Fibroblast of gingiva (primary cell): ENCODE results near the gene POU2AF1.

Source experiments
- DNase-seq: peaks from one replicate; pipeline ENCODE4 v3.0.0-alpha.2; 2011; ENCODE audit warnings: low read depth

The POU2AF1 gene

DNA sequence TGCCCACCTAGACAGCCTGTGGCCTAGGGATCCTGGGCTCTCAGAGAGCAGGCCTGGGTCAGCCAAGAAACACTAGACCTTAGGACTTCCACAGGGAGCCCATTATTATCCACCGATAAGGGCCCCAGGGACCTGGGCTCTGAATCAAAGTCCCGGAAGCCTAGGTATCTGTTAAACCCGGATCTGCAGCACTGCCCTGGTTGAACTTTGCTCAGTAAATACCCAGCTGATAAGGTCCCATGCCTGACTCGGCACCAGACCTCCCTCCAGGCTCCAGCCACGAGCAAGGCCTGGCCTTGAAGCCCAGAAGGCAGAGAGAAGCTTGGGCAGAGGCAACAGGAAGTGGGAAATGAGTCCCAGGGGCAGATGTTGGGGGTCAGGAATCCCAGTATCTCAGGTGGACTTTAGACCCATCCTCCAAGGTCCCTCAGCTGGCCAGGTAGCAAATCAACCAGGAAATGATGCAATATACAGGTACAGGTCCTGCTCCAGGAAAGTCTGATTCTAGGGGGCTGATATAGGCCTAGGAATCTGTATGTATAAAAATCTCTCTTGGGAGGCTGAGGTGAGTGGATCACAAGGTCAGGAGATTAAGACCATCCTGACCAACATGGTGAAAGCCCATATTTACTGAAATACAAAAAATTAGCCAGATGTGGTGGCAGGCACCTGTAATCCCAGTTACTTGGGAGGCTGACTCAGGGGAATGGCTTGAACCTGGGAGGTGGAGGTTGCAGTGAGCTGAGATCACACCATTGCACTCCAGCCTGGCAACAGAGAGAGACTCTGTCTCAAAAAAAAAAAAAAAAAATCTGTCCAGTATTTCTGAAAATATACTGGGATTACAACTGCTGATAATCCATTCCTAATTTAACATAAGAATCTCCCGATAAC is 18.7 kb downstream of the POU2AF1 start:
- DNase-seq: no peak

DNA sequence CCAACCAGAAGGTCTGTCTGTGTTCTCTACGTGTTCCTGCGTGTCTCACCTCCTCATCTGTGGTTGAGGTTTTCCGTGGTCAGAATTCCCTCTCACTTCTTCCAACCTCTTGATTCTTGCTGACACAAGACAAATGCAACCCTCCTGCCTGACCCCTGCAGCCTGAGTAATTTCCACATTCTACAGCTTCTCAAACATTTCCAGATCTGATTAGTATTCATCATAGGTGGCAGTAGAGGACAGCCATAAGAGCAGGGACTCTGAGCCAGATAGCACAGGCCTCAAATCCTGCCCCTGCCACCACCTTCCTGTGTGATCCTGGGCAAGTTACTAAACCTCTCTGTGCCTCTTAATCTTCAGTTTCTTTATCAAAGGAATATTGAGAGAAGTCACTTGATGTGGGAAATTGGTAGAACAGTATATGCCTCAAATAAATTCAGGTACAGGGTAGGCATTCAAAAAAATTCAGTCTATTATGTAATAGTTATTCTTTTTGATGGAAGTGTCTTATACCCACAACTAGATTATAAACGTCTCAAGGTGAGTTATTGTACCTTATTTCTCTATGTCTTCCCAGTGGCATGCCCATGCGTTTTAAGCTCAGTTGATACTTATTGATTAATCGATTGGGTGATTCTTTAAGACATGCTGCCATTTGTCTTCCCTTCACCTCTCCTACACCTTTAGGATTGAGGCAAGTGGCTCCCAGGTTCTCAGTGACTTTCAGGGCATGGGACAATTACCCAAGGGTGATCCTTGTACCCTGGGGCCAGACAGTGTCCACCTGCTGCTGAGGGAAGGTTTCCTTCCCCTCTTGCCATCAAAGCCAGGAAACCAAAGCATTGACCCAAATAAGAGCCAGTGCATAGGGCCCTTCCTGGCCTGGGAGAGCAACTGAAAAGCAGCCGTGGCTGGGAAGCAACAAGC is 19.6 kb downstream of the POU2AF1 start:
- no peak for DNase-seq

GRCh38 chr11:111358038-111359001 is 20.8 kb downstream of the POU2AF1 start:
- no peak for DNase-seq

DNA sequence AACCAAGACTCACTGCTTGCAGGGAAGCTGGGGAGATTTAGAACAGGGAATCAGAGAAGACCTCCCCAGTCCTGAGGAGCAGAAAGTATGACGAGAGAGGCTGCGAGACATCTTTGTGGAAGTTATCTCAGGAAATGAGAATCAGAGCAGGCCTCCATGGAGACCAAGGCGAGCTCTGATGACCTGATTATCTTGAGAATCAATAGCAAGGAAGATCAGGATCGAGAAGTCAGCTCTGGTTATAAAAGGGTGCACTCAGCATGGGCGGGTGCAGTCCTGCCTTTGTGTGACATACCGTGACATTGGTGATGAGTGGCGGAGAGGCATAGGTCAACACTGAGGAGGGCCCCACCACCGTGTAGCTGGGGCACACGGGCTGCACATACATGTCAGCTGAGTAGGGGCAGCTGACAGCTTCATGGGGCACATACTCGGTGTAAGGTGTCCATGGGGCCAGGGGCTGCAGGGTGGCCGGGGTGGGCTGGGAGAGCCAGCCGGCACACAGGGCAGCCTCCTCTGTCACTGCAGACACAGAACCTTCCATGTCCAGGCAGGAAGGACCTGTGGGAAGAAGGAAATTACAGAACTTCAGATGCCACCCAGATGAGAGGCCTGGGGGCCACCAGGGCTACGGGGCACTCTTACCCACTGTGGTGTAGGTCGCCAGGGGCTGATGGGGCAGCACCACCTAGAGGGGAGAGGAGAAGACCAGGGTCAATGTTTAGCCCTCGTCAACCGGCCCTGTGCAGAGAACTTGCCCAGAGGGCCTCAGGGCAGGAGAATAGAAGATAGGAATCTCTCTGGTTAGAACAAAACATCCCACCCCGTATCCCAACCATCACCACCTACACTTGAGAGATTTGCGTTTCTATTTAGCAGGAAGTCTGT is 21.7 kb downstream of the POU2AF1 start:
- no peak for DNase-seq

DNA sequence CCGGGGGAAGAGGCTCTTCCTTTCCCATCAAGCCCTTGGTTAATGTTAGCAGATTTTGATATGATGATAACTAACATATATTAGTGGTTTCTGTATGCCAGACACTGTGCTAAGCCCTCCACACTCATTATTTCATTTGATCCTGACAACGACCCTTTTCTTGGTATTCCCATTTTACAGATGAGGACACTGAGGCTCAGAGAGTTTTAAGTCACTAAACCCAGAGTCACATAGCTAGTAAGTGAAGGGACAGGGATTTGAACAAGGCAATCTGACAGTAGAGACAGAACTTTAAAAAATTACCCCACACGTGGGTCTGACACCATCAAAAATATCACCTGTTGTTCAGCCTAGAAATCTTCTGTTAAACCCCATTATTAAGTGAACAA is 22.4 kb downstream of the POU2AF1 start:
- no peak for DNase-seq

DNA sequence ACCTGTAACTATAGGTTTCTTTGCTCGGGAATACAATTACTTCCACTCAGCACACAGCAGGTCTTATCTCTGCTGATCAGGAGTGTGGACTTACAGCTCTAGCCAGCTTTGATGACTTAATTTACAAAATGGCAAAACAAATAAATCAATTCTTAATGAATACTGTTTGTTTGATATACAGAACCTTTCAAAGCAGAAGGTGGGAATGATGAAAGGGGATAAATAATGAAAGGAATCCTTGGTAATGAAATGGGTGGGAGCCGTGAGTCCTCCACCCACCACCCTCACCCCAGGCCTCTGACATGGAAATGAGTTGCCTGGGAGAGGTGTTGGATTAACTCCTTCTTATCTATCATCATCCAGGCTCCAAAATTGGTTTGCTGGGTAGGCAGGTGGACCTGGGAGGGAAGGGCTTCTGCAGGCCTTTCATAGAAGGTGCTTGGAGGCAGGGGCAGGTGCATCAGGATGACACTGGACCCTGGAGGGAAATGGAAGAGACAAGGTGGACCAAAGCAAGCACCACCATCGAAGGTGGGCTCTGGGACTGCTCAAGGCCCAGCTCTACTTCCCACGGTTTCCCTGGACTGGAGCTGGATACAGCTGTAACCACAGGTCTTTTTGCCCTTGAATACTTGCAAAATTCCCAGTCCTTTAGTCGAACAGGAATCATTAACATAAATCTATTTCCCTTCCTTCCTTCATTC is 23.0 kb downstream of the POU2AF1 start:
- DNase-seq: no peak

GRCh38 chr11:111355101-111355500 is 24.0 kb downstream of the POU2AF1 start:
- no peak for DNase-seq

DNA sequence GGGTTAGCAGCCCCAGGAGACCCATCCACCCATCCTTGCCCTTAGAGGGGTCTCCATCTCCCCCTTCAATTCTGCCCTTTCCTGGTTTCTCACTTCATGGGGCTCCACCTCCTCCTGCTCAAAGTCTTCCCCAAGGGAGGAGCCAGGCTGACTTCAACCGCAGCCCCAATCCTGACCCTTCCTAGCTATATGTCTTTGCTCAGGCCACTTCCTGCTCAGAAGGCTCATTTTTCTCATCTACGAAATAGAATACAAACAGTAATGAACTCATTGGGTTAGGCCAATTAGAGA is 24.5 kb downstream of the POU2AF1 start:
- no peak for DNase-seq

DNA sequence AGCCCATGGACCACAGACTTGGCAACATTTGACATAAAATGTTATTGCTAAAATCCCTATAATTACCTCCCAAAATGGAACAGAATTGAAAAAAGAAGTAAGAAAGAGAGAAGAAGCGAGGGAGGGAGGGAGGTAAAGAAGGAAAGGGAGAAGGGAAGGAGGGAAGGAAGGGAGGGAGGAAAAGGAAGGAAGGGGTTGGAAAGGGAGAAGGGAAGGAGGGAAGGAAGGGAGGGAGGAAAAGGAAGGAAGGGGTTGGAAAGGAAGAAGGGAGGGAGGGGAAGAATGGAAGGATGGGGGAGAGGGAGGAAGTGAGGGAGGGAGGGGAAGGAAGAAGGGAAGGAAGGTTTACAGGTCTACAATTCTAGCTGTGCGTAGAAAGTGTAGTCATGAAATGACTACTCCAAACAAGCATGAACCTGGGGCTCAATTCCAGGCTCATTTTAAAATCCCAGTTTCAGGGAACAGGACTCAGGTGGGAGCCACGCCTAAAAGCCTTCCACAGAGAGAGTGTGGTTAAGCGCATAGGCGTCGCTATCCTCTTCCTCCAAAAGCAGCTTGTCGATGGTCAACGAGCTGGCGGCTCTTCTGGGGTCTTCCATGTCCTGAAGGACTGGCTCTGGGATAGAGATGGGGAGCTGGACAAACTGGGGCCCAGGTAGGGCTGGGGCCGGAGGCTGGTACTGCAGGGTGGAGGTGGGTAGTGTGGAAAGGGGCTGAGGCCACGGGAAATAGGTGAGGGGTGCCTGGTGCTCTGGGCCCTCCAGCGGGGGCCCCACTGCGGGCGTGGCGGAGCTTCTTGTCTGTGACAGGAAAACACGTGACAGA is 25.1 kb downstream of the POU2AF1 start:
- DNase-seq: no peak

DNA sequence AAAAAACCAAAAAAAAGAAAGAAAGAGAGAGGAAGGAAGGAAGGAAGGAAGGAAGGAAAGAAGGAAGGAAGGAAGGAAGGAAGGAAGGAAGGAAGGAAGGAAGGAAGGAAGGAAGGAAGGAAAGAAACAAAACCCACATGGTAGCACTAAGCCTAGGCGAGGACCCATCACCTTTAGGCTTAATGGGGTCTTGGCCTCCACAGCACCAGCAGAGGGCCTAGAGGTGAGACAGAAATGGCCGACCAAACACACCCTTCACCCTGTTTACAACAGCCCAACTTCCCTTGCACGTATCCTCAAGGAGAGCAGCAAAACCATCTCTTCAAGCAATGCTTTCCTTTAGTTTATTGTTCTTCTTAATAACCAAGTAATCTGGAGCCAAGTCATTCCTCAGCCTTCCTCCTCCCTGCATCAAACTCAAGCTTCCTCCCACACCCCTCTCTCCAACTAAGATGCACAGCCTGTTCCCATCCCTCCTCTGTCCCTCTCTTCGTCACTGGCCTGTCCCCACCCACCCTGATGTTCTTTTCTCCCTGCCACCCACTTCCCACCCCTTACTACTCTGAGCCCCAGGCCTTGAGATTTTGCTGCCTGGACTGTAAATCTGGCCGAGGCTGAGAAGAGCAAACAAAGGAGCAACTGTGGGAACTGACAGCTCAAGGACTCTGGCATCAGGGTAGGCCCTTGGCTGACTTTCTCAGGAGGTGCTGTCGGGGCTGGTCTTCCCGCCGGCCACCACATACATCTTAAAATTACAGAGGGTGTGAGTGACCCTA is 26.0 kb downstream of the POU2AF1 start:
- no peak for DNase-seq

DNA sequence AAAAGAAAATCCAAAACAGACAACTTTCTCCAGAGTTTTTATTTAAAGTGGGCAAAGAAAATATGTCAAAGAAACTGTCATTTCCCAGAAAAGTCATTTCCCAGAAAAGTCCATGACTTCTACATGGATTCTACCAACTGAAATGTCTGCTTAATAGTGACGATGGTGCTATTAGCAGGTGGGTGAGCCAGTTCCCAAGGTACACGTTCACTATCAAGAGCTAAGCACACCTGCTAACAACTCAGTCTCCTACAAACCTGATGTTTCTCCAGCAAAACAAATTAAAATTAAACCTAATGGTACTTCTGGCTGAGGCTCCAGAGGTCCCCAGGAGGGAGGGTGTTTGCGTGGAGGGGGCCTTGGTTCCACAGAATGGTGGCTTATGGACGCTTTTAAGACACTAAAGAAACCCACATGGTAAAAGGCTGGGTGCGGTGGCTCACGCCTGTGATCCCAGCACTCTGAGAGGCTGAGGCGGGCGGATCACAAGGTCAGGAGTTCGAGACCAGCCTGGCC is 26.8 kb downstream of the POU2AF1 start:
- no peak for DNase-seq

DNA sequence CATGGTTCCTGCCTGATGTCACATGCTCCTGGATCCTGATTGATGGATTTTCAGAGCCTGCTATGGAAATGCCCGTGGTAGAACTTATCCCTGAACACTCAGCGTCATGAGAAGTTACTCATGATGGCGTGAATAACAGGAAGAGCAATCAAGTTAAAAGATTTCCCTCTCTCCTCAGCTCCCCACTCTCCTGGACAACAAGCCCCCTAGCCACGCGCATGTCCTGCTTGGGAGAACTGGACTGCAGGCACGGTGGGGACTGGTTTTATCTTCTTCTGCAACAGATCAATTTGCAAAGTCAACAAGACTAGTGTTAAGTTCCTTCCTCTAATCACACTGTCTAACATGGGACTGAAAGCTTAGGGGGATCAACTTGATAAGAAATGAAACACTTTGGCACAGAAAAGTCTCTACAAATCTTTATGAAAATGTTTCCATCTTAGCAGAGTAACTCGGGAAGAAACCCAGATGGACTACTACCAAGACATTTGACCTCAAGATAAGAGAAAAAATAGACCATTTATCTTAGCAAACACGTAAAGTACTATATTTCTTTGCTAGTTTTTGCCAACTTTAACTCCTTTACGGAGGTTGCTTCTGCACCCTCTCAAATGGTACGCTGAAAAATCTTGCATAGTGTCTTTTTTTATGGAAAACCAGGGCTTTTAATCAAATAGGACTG is 27.6 kb downstream of the POU2AF1 start:
- no peak for DNase-seq

DNA sequence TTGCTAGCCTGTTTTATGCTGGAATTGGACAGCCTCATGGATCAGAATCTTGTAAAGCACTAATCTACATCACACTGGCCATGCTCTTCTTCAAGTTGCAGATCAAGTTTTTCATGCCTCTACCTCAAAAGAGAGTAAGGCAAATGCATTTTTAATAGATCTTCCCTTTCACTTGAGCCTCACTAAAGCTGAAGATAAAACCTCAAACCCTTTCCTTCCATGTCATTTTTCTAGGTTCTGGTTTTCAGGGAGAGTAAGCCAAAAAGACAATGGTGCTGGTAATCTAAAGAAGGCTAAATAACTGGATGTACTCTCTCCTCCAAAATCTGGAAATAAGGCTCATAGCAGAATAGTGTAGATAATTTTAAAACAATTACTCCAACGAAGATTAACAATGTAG is 28.3 kb downstream of the POU2AF1 start:
- DNase-seq: no peak

GRCh38 chr11:111349191-111349695 is 29.8 kb downstream of the POU2AF1 start:
- DNase-seq: no peak

DNA sequence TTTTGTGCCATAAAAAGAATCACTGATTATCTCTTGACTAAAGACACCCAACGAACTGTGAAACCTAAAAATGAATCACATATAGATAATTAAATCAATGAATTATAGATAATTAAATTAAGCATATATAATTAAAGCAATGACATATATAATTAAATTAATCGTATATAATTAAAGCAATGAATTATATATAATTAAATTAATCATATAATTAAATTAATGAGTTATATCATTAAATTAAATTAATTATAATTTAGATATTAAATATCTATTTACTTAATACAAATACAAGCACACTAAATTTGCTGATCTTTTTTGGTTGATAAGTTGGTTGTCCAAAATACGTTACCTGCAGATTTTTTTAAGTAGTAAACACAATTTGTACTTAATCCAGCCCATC is 30.9 kb downstream of the POU2AF1 start:
- no peak for DNase-seq

- DNase-seq: no peak
Observed at GRCh38 chr11:111347723-111348115, 31.4 kb downstream of the POU2AF1 start.

DNA sequence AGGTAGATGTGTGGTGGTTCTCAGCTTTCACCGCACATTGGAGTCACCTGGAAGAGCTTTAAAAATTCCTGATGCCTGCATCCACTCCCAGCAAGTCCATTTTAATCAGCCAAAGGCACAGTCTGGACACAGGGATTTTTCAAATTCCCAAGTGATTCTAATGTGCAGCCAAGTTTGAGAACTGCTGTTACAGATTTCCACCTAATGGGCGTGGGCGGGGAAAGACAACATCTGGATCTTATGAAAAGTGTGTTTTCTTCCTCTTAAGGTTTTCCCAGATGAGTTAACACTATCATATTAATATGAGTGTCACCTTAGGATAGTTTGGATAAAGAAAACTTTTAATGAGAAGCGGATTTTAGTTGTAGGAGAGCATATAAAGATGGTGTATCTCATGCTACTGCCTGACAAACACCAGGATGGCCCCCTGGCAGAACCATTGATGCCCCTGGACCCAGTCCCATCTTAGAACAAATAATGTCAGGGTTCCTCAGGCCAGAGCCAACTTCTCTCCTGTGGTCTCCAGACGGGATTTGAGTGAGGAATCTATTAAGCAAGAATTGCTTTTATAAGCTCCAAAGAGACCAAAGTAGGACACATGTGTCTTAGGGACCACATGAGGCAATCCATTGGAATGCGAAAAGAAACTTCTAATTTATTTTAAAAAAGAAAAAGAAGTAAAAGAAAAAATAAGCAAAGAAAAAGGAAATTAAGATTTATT is 31.9 kb downstream of the POU2AF1 start:
- DNase-seq: no peak
